ENCODE data around the gene RTN4R. TPM values are rescaled to one million over a fixed set of nuclear protein-coding genes. Genes with fewer than 3 reads are reported as not detected.

The RTN4R gene
- total RNA-seq, 4 donors from 2014 or later, result 0.64 to 22.8 (median 3.0) TPM; not detected in 1

GRCh38 chr22:20217563-20217962 is 50.6 kb downstream of the RTN4R start:
- WGBS, 2 donors (ENCODE audit: low coverage in 1 of 2), result 72% methylated on average over 3 of the region's 4 CpGs; no CpG with 5 or more reads in 1 of the 2 donors

GRCh38 chr22:20216863-20217499 is 51.1 kb downstream of the RTN4R start:
- DNase-seq, result no peak
- H3K4me3 ChIP-seq, result no peak overlapping the region
- H3K9me3 ChIP-seq, result no peaks in the 10 kb centered on the region
- no peaks in the 10 kb centered on the region for H3K27me3 ChIP-seq
- 49 to 67% methylated on average over 3 to 12 of the region's 12 CpGs for WGBS, 2 donors (ENCODE audit: low coverage in 1 of 2)
- H3K36me3 ChIP-seq, result no peaks in the 10 kb centered on the region
- intact Hi-C loops (cut with DNase I; ENCODE audit: low total_unique reads), result loop anchor here (10.0 kb wide), 1 partner anchor 362 kb away; the partner anchor contains the start of genes GNB1L and RTL10
- H3K4me1 ChIP-seq, result peaks cover 0 to 1% (median under 1%) of the 10 kb centered on the region in 4 donors
- in situ Hi-C loops (cut with MboI; ENCODE audit: low pct_ligation_motif_present in 1 of 4, low pct_unique_long_range_greater_than_20kb in 1 of 4, low sequenced_read_pairs in 3 of 4), result no loop called here
- H3K27ac ChIP-seq, result no peak overlapping the region
- TF ChIP-seq CTCF (IDR thresholded peaks at IDR 0.05) (no peak), EP300 (IDR thresholded peaks at IDR 0.05; ENCODE audit: low read depth) (no peak), POLR2AphosphoS5 (IDR thresholded peaks at IDR 0.05) (no peak), POLR2A (IDR thresholded peaks at IDR 0.05) (no peak)

More at GRCh38 chr22:20217563-20217962, 50.6 kb downstream of the RTN4R start:
- intact Hi-C loops (cut with DNase I; ENCODE audit: low total_unique reads) (loop anchor here (10.0 kb wide), 1 partner anchor 363 kb away; the partner anchor contains the start of genes GNB1L and RTL10), in situ Hi-C loops (cut with MboI; ENCODE audit: low pct_ligation_motif_present in 1 of 4, low pct_unique_long_range_greater_than_20kb in 1 of 4, low sequenced_read_pairs in 3 of 4) (no loop called here)
- DNase-seq, result no peak
- TF ChIP-seq CTCF (IDR thresholded peaks at IDR 0.05) (no peak), POLR2A (IDR thresholded peaks at IDR 0.05) (no peak), EP300 (IDR thresholded peaks at IDR 0.05; ENCODE audit: low read depth) (no peak), POLR2AphosphoS5 (IDR thresholded peaks at IDR 0.05) (no peak)
- no peak overlapping the region for H3K27ac ChIP-seq
- no peaks in the 10 kb centered on the region for H3K27me3 ChIP-seq
- no peaks in the 10 kb centered on the region for H3K4me1 ChIP-seq
- no peaks in the 10 kb centered on the region for H3K36me3 ChIP-seq
- no peaks in the 10 kb centered on the region for H3K9me3 ChIP-seq
- no peak overlapping the region for H3K4me3 ChIP-seq

- WGBS, 2 donors (ENCODE audit: low coverage in 1 of 2), result 95% methylated on average over 3 of the region's 4 CpGs; no CpG with 5 or more reads in 1 of the 2 donors
- intact Hi-C loops (cut with DNase I; ENCODE audit: low total_unique reads), result loop anchor here (10.0 kb wide), 1 partner anchor 361 kb away; the partner anchor contains the start of genes GNB1L and RTL10
- Histone ChIP-seq H3K27ac (no peak overlapping the region), H3K4me3 (no peak overlapping the region), H3K36me3 (no peaks in the 10 kb centered on the region), H3K4me1 (peaks cover 0 to 9% (median 5%) of the 10 kb centered on the region in 4 donors), H3K27me3 (no peaks in the 10 kb centered on the region), H3K9me3 (no peaks in the 10 kb centered on the region)
- no peak for DNase-seq
- no peak for TF ChIP-seq POLR2AphosphoS5 (IDR thresholded peaks at IDR 0.05)
- TF ChIP-seq CTCF (IDR thresholded peaks at IDR 0.05), result no peak
- no peak for TF ChIP-seq POLR2A (IDR thresholded peaks at IDR 0.05)
- no peak for TF ChIP-seq EP300 (IDR thresholded peaks at IDR 0.05; ENCODE audit: low read depth)
- in situ Hi-C loops (cut with MboI; ENCODE audit: low pct_ligation_motif_present in 1 of 4, low pct_unique_long_range_greater_than_20kb in 1 of 4, low sequenced_read_pairs in 3 of 4), result no loop called here
Measured at GRCh38 chr22:20215742-20216141, 52.4 kb downstream of the RTN4R start.

- H3K9me3 ChIP-seq, result no peaks in the 10 kb centered on the region
- H3K4me1 ChIP-seq, result peaks cover 0 to 9% (median 5%) of the 10 kb centered on the region in 4 donors
- no peak for TF ChIP-seq EP300 (IDR thresholded peaks at IDR 0.05; ENCODE audit: low read depth)
- TF ChIP-seq POLR2AphosphoS5 (IDR thresholded peaks at IDR 0.05), result no peak
- TF ChIP-seq CTCF (IDR thresholded peaks at IDR 0.05), result no peak
- no peak for TF ChIP-seq POLR2A (IDR thresholded peaks at IDR 0.05)
- no peaks in the 10 kb centered on the region for H3K36me3 ChIP-seq
- in situ Hi-C loops (cut with MboI; ENCODE audit: low pct_ligation_motif_present in 1 of 4, low pct_unique_long_range_greater_than_20kb in 1 of 4, low sequenced_read_pairs in 3 of 4), result no loop called here
- no peak overlapping the region for H3K27ac ChIP-seq
- no peak for DNase-seq
- WGBS, 2 donors (ENCODE audit: low coverage in 1 of 2), result 87 to 100% methylated on average over 4 to 7 of the region's 7 CpGs
- no peak overlapping the region for H3K4me3 ChIP-seq
- H3K27me3 ChIP-seq, result no peaks in the 10 kb centered on the region
- intact Hi-C loops (cut with DNase I; ENCODE audit: low total_unique reads), result loop anchor here (10.0 kb wide), 1 partner anchor 360 kb away; the partner anchor contains the start of genes GNB1L and RTL10
Measured at GRCh38 chr22:20214853-20215252, 53.3 kb downstream of the RTN4R start.
